Activated CD4-positive, CD25-positive, alpha-beta regulatory T cell (primary cell): ENCODE results near the gene ENTPD8.

Source experiments
- DNase-seq, 4 experiments: peaks; one replicate each; lab custom pipeline; 2025; lab: John Stamatoyannopoulos, UW

ENTPD8 gene, protein sequence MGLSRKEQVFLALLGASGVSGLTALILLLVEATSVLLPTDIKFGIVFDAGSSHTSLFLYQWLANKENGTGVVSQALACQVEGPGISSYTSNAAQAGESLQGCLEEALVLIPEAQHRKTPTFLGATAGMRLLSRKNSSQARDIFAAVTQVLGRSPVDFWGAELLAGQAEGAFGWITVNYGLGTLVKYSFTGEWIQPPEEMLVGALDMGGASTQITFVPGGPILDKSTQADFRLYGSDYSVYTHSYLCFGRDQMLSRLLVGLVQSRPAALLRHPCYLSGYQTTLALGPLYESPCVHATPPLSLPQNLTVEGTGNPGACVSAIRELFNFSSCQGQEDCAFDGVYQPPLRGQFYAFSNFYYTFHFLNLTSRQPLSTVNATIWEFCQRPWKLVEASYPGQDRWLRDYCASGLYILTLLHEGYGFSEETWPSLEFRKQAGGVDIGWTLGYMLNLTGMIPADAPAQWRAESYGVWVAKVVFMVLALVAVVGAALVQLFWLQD

DNA sequence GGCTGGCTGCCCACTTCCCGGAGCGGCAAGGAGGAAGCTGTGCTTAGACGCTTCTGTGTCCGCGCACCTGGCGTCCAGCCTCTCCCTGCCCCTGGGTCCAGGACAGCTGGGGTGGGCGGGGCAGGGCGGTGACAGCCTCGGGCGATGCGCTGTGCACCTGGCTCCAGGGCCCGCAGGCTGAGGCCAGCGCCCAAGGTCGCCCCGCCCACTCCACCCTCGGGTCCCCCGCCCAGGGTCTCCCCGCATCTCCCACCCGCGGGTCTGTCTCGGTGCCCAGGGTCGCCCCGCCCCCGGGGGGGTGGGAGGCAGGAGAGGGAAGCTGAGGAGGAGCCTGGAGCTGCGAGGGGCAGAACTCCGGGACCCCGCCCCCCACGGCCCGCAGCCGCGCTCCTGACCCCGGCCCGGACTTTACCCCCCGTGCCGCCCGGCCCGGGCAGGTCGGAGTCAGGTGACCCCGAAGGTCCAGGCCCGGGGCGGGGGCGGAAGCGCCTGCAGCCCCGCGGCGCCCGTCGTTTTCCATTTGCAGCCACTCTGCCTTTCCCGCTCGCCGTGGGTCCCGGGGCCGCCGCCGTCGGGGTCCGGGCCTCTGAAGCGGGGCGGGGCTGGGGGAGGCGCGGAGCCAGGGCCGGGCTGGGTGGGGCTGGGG, at the start of gene ENTPD8:
TSS of gene ENTPD8 (minus strand) at position 69 of the 646 bp plus-strand sequence. CDS start 3,072 bp downstream, outside the sequence.
- DNase-seq: no peak

GRCh38 chr9:137490532-137491186, 49.5 kb upstream of the ENTPD8 start:
- DNase-seq: no peak

- DNase-seq: no peak
These were observed 47.7 kb upstream of the ENTPD8 start for GRCh38 chr9:137488906-137489305.

DNA sequence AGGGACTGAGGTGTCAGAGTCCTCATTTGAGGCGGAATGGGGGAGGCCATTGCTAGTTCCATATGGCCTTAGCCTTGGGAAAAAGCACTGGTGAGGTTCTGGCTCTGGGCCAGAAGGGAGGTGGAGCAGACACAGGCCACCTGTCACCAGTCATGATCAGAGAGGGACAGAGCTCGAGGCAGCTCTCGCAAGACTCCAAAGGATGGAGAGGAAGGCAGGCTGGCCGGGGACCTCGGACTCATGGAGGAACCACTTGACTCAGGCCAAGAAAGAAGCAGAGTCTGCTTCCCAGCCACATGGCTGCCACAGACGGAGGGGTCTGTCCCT, 47.1 kb upstream of the ENTPD8 start:
- DNase-seq: no peak

- no peak for DNase-seq
These were observed 46.5 kb upstream of the ENTPD8 start for GRCh38 chr9:137487454-137488326.

DNA sequence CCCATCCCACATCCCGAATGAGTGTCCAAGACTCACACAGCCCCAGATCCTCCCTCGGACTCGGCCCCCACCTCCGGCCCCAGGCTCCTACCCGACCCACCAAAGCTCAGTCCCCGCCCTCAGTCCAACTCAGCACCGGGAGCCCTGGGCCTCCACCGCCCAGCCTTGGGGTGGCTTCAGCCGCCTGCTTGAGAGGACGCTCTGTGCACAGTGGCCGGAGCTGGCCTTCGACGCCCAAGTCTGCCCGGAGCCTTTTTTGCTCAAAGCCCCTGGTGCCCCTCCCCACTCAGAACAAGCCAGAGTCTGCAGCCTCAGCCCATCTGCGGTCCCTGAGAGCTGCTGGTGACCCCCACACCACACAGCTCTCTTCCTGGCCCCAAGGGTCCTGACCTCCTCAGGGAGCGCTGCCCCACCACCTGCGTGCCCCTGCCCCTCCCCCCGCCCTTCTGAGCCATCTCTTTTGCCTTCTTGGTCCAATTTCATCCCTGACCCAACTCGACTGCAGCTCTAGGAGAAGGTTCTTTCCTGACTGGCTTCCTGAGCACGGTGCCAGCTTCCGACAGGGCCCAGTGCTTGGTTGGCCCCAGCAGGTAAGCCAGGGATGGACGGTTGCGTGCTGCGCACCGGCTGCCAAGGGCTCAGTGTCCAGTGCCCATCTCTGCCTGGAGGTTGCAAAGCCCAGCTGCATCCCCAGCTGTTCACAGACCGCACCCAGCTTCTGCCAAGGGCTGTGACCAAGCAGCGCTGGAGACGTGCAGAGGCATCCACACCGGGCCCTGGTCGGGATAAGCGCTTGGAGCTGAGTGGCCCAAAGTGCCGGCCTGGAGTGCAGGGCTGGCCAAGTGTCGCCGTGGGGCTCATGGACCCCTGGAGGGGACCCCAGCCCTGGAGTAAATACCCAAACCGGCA, 45.6 kb upstream of the ENTPD8 start:
- no peak for DNase-seq

DNA sequence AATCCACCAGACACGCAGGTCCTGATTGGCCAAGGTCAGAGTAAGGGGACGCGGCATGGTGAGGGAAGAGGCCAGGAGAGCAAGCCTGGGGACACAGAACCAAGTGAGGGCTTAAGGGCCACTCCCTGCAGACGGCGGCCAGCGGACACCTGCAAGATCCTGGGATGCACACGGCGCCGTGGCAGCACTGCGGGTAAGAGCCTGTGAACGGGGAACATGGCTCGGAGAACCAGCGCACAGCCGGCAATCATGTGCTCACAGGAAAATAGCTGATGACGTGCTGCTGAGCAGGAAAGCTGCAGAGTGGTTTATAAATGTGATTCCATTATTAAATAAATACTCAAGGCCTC, 45.0 kb upstream of the ENTPD8 start:
- DNase-seq: no peak

DNA sequence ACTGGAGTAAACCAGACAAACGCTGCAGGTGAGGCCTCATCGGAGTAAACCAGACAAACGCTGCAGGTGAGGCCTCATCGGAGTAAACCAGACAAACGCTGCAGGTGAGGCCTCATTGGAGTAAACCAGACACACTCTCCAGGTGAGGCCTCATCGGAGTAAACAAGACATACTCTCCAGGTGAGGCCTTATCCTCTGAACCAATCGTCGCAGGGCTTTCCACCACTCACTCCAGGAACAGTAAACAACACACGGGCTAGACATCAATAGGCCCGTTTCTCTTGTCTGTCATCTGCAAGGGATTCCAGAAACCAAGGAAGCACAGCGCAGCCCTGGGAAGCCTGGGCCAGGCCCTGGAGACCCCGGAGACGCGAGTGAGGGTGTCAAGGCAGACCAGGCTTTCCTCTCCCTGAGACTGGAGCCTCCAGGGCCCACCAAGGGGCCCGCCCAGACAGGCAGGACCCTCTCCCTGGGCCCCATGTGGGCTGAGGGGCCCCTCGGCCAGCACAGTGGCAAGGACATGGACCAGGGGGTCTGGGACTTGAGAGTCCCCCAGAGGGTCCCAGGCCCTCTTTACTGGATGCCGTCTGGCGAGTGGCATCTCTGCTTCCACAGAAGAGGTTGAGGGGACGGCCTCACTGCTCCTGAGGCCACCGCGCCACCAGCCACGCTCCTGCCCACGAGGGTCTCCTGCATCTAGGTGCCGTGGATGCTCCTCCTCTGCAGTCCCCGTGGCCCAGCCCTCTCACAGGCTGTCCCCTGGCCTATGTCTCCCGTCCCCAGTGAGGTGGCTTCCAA, 44.4 kb upstream of the ENTPD8 start:
- no peak for DNase-seq

DNA sequence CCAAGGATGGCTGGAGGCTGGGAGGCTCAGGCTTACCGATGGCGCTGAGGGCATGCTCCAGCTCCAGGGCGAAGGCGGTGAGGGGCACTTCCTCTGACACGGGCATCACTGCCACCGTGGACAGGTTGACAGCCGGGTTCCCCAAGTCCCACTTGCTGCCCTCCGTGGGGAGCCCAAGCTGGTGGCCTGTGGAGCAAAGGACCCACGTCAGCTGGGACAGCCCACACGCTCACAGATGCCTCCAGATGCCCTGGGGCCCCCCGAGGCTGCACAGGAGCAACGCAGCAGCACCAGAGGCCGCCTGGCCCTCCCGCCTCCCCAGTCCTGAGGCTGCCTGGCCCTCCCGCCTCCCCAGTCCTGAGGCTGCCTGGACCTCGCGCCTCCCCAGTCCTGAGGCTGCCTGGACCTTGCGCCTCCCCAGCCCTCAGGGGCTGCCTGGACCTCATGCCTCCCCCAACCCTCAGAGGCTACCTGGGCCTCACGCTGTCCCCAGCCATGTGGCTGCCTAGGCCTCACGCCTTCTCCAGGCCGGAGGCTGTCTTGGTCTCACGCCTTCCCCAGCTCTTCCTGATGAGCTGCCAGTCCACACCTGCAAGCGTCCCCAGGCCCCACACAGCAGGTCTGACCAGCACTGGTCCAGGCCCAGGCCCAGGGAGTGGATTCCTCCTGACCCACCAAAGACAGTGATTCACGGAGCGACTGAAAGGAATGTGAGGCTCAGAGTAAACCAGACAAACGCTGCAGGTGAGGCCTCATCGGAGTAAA, 43.6 kb upstream of the ENTPD8 start:
- no peak for DNase-seq

DNA sequence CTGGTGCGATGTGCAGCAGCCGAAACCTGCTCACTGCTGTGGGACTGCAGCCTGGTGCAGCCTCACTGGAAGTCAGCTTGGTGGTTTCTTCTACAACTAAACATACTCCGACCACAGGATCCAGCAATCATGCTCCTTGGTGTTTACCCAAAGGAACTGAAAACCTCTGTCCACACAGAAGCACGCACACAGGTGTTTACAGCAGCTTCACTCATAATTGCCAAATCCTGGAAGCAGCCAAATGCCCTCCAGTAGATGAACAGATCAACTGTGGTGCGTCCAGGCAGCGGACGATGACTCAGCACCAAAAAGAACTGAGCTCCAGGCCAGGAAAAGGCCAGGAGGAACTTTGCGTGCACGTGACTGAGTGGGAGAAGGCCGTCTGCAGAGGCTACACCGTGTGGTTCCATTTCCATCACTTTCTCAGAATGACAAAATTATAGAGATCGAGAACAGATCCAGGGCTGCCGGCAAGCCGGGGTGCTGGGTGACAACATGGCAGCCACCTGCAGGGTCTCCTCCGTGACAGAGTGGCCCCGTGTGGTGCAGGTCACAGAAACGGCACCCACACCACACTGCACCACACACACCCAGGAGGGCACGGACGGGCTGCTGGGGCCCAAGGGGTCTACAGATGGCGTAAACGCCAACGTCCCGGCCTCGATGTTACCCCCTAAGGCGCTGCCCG, 41.1 kb upstream of the ENTPD8 start:
- DNase-seq: no peak

DNA sequence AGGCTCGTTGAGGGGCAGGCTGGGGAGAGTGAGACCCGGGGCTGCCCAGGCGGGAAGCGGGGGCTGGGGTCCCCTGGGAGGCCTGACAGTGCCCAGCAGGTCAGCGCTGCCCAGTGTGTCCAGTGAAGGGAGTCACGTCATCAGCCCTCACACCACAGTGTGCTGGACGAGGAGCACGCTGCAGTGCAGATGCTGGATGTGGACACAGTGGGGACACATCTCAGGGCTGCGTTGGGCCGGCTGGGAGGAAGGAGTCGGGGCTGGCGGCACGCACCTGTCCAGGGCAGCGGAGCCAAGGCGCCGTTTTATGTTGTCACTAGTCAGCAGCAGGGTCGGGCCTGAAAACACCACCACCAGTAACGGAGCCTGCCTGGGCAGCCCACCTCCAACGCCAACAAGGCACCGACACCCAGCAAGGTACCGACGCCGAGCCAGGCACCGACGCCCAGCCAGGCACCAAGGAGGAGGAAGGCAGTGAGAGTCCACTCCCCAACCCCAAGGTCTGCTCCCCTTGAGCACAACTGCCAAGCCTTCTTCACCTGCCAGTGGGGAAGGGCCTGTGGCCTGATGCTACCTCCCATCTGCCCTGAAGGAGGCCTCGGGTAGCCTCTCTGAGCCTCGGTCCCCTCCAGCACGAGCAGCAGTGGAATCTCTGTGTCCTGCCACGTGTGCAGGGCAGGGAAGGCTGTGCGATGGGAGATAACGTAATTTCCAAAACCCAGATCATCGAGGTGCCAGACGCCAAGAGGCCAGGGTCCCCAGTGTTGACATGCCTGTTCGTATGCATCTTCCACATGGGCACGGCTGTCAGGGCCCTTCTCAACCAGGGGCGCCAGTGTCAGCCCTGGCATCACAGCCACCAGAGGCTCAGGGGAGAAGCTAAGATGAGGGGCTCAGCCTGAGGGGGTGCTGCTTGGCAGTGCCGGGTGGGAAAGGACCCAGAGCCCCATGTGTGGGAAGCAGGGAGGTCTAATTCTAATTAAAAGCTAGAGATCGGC, 39.8 kb upstream of the ENTPD8 start:
- DNase-seq: no peak

GRCh38 chr9:137479892-137480685, 38.9 kb upstream of the ENTPD8 start:
- no peak for DNase-seq

- DNase-seq: no peak
These were observed 38.1 kb upstream of the ENTPD8 start for GRCh38 chr9:137478962-137479861.

GRCh38 chr9:137478613-137478961, 37.4 kb upstream of the ENTPD8 start:
- DNase-seq: no peak

GRCh38 chr9:137477778-137478612, 36.8 kb upstream of the ENTPD8 start:
- DNase-seq: no peak
